Hematopoietic multipotent progenitor cell treated with erythropoietin and hydrocortisone succinate and interleukin-3 and kit ligand, for 17 days (in vitro differentiated cells): ENCODE results near the gene C1QTNF6.

Experiments
- DNase-seq: peaks from one replicate; pipeline ENCODE4 v3.0.0-alpha.2; 2015; ENCODE audit warnings: low spot score

The C1QTNF6 gene

GRCh38 chr22:37190262-37190780 lies 2.3 kb upstream of the C1QTNF6 start:
- no peak for DNase-seq

GRCh38 chr22:37188901-37189466 lies 937 bp upstream of the C1QTNF6 start:
- no peak for DNase-seq

- DNase-seq, result no peak
Measured at GRCh38 chr22:37187552-37187890, 526 bp downstream of the C1QTNF6 start.

- DNase-seq, result no peak
Measured at GRCh38 chr22:37186997-37187522, 987 bp downstream of the C1QTNF6 start.

- peak; percentile 89 for DNase-seq
Measured at GRCh38 chr22:37186228-37186996, 1.6 kb downstream of the C1QTNF6 start.

- DNase-seq, result no peak
Measured at GRCh38 chr22:37185646-37186227, 2.3 kb downstream of the C1QTNF6 start.

GRCh38 chr22:37184816-37185541 lies 3.1 kb downstream of the C1QTNF6 start:
- no peak for DNase-seq

GRCh38 chr22:37184380-37184755 lies 3.7 kb downstream of the C1QTNF6 start:
- no peak for DNase-seq

- DNase-seq, result no peak
Measured at GRCh38 chr22:37183432-37184379, 4.3 kb downstream of the C1QTNF6 start.

- DNase-seq, result no peak
Measured at GRCh38 chr22:37182949-37183245, 5.2 kb downstream of the C1QTNF6 start.

- DNase-seq, result no peak
Measured at GRCh38 chr22:37182101-37182948, 5.7 kb downstream of the C1QTNF6 start.

- DNase-seq, result no peak
Measured at GRCh38 chr22:37181681-37182080, 6.4 kb downstream of the C1QTNF6 start.

- no peak for DNase-seq
Measured at GRCh38 chr22:37180531-37181231, 7.4 kb downstream of the C1QTNF6 start.

GRCh38 chr22:37179622-37180420 lies 8.2 kb downstream of the C1QTNF6 start:
- no peak for DNase-seq

- DNase-seq, result no peak
Measured at GRCh38 chr22:37179126-37179470, 8.9 kb downstream of the C1QTNF6 start.

GRCh38 chr22:37178350-37179125 lies 9.5 kb downstream of the C1QTNF6 start:
- no peak for DNase-seq

- DNase-seq, result no peak
Measured at GRCh38 chr22:37177755-37178154, 10.3 kb downstream of the C1QTNF6 start.

GRCh38 chr22:37177221-37177620 lies 10.8 kb downstream of the C1QTNF6 start:
- no peak for DNase-seq
